ENCODE measurements around the gene GATA5.

The GATA5 gene

DNA sequence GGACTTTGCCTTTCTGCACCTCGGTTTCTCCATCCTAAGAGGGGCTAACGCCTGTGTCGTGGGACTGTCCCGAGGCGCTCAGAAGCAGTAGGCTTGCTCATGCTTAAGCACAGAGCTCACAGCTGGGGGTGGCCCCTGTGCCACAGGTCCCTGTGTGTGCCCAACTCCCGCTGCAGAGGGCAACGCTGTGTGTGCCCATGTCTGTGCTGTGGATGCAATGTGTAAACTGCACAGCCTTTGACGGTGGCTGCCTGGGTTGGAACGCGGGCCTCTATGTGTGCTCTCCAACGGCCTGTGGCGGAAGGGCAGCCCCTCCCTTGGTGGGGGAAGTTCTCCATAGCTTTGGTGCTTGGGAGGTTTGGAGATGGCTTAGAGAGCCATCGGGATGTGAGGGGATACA is 10.7 kb upstream of the GATA5 start:
- DNase-seq = no peak

DNA sequence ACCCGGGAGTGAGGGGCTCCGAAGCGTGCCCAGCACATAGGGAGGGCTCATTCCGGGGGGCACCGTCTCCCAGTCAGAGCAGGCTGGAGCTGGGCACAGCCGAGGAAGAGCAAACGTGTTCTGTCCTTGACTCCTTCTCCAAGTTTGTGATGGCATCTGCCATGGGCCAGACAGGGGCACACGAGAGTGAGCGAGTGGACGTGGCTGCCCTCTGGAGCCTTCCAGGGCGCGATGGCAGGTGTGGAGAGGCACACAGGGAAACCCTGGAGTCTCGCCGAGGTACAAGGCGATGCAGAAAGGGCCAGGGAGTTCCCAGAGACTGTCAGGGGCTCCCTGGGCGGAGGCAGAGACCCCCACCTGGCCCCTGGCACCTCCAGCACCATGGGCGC is 9.9 kb upstream of the GATA5 start:
- DNase-seq = no peak

DNA sequence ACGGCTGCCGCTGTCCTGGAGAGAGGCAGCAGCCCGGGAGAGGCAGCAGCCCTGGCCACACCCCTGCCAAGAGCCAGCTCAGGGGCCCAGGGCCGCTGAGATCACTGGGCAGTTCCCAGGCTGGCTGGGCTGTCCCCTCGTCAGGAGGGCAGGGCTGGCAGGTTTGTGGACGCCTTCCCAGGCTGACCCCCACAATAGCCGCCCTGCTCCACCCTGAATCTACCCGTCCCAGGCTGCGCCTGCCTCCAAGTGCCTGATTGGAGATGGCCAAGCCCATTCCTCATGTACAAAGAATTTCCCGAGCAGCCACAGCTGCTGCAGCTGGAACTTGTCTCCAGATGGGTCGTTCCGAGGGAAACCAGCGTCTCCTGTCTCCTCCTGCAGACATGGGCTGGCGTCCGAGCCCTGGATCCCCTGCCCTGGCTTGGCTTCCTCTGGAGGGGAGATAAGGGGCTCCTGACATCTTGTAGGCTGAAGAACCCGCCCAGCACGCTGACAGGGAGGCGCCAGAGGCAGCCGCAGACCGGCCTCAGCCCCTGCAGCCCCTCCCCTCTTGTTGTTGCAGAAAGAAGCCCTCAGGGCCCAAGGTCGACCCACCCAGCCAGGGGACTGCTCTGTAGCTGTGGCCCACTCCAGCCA is 9.4 kb upstream of the GATA5 start:
- no peak for DNase-seq

DNA sequence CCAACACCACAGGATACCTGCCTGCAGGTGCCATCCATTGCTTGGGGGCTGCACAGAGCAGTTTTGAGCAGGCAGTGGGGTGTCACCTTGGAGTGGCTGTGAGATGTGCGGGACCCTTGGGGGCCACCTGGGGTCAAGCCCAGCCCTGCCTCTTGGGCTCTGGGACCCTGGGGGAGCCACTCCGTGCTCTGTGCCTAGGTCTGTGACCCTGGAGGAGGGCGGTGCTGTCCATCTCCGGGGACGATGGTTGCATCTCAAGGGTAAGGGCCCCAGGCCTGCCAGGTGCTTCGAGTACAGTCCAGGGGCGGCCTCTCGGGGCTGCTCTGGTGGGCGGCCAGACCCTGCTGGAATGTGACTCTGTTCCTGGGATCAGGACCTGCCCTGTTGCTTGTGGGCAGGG is 8.7 kb upstream of the GATA5 start:
- DNase-seq = no peak

DNA sequence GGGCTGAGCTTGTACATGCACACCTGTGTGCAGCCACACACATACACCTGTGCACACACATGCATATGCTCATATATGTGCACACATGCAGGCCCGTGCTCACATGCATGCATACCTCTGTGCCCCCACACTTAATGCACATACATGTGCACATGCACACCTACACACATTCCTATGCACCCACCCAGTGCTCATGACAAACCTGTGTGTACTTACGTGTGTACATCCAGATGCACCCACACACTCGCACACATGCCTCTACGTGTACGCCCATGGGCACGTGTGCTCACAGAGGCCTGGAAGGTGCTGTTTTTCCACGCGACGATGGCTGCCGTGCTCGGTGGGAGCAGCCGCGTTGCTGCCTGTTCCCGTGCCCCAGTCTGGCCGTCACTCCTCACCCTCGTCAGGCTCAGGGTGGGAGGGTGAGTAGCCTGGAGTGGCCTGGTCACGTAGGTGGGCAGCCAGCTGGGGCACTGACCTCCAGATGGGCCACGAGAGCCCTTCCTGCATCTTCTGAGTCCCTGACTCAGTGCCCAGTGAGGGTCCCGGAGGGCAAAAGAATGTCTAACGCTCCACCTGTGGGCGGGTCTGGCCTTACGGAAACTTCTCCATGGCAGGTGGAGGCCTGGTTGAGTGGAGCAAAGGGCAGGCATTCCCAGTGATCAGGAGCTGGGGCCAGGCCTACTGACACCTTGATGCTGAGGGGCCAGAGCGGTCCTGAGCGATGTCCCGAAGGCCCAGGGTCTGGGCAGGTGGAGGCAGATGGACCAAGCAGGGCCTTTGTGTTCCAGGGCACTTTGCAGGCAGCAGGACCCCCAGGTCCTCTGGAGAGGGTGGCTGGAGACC is 8.0 kb upstream of the GATA5 start:
- no peak for DNase-seq

DNA sequence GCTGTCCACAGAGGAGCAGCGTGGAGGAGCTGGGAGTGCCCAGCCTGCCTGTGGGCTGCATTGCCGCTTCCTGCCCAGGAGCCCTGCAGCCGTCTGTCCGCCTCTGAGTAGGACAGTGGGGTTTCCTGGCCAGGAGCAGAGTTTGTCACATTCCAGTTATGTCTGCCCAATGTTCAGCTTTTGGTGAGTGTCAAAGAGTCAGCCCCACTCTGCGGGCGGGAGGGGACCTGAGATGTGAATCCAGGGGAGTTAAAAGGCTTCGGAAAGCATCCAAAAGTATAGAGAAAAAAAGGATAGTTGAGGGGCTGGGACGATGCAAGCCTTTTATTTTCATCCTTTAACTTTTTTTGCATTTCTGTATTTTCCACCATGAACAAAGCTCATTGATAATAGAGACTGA is 7.2 kb upstream of the GATA5 start:
- no peak for DNase-seq

DNA sequence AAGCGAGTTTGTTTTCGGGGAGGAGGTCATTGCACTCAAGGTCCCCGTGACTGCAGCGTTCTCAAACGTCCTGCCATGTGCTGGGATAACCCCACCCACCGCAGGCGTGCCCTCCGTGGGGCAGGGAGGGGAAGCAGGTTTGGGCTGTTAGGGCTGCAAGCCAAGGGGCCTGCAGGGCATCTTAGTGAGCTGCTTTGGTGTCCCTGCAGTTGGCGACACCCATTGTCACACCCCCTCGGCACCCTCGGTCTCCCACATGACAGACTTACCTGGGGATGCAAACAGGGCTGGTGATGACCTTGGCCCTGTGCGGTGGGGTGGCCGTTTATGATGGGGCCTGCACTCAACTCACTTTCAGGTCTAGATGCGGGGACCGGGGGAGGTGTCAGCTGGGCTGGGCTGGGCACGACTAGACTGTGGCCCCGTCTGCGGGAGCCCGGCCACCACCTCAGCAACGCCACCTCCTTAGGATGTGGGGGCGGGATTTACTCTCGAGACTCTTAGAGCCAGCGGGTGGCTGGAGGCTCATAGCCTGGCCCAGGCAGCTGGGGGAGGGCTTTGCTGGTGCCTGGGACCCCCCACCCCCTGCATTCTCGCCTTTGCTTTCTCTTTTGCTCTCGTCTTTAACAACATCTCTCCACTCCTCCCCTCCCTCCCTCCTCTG is 6.5 kb upstream of the GATA5 start:
- DNase-seq = no peak

DNA sequence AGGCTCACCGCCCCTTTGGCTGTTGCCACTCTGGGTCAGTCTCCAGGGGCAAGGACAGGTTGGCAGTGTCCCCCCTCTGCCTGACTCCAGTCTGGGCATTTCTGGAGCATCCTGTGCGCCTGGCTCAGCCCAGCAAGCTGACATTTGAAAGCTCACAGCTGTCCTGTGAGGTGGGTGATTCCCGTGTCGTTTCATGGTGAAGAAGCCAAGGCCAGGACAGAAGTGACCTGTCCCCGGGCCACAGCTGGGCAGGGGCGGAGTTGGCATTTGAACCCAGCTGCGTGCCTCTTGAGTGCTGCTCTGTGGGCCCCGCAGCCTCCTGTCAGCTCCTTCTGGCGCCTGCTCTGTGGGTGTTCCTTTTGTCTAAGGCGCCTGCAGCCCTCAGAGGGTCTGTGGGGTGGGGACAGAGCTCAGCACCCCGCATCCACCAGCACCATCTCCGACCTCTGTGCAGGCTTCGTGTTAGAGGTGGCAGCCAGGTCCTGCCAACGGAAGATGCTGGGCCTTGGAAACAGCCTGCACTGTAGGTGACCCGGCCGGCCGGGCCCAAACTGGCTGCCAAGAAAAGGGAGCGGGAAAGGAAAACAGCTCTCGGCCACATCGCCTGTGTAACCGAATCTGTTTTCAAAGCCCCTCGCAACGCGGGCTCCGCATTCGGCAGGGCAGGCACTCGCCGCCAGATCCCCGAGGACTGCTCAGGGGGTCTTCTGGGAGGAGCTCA is 5.8 kb upstream of the GATA5 start:
- no peak for DNase-seq

DNA sequence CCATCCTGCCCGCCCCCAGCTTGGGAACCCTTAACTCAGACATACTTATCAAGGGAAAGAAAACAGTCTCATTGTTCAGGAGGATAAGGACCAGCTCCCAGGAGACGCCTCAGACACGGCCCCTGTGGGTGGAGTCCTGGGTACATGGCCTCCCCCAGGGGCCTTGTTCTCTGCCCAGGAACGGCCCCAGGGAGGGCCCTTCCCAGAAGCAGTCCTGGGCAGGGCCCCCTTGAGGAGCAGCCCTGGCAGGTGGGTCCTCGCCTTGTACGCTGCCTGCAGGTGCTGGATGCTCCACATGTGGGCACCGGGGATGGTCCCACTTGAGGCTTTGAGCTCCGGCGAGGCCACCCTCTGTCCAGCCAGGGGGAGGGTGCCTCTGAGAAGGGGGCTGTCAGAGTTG is 4.5 kb upstream of the GATA5 start:
- no peak for DNase-seq

DNA sequence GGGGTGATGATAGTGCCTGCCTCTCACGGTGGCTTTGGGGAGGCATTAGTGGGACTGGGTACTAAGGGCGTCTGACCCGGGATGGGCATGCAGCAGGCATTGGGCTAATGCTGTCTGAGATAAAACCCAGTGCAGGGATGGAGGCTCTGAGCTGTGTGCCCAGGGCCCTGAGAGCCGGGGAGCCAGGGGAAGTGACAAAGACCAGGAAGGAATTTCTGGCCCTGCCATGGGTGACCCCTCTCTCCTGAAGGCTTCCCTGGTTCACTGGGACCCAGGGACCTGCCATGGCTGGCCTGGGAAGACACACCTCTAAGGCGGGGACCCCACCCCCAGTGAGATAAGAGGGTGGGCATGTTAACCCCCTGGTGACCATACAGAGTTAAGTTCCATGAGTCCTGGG is 3.9 kb upstream of the GATA5 start:
- DNase-seq = no peak

DNA sequence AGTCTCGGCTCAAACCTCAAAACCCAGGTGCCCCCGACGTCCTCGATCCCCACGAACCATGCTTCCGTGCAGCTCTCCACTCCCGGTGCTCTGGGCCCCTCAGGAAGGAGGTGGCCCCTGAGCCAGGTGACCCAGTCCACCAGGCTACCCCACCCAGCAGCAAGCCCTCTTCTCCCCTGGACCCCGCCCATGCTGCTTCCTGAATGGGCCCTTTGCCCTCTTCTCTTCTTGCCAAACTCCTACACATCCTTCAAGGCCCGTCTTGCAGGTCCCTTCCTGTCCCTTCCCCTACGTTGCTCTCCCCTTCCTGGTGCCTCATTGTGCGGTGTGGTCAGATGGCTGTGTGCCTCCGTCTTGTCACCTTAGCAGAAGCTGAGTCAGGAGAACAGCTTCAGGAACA is 3.4 kb upstream of the GATA5 start:
- DNase-seq = no peak

DNA sequence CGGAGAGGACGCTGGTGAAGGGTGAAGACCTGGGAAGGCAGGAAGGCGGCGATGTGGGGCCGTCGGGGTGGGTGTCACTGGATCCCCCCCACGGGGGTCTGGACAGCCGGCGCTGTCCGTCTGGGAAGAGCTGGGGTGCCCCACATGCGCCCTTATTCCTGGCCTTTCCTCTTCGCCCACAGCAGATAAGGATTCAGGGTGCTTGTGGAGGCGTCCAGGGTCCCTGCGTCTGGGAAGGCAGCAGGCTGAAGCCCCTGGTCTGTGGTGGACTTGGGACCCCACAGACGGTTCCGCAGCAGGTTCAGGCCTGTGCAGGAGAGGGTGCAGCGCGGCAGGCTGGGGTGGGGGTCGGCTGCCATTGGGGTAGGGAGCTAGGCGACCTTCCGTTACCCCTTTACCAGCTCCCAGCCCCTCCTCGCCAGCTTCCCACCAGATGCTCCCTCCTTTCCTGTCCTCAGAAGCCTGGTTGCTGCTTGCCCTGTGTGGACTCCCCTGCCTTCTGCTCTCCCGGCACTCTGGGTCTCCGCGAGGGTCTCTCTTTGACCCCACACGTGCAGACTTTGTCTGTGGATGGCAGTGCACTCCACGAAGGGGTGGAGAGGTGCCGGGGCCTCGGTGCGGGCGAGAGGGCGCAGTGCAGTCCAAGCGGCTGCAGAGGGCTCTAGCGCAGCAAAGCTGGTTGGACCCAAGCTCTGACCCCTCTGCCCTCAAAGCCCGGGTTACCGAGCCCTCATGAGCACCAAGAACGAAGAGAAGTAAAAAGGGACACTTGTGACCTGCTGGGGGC is 2.1 kb upstream of the GATA5 start:
- no peak for DNase-seq

DNA sequence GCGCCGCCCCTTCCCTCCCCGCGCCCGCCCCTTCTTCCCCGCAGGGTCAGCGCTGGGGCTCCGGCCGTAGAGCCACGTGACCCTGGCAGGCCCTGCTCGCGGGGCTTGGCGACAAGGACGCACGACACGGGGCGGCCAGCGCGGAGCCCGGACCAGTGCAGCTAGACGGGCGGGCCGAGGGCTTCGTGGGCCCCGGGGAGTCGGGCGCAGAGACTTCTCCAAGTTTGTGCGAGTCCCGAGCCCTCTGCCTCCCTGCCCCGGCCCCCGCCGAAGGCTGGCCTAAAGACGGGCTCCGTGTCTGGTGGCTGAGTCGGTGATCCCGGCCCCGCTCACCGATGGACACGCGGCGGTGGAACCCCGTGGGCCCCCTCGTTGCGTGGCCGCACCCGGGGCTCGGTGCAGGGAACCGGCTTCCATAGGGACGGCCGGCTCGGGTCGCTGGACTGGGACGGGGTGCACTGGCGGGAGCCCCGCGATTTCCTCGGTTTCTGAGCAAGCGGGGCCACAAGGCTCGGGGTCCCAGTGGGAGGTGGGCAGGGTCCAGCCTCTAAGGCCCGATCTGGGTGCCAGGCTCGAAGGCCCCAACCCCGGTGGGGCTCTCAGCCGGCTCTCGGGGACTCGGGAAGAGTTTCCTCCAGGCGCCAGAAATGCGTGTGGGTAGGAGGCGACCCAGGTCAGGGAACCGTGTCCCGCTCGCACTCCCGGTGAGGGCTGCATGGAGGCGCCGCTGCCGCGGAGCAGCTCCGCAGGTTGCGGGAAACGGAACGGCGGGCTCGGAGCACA is 452 bp upstream of the GATA5 start:
- no peak for DNase-seq

DNA sequence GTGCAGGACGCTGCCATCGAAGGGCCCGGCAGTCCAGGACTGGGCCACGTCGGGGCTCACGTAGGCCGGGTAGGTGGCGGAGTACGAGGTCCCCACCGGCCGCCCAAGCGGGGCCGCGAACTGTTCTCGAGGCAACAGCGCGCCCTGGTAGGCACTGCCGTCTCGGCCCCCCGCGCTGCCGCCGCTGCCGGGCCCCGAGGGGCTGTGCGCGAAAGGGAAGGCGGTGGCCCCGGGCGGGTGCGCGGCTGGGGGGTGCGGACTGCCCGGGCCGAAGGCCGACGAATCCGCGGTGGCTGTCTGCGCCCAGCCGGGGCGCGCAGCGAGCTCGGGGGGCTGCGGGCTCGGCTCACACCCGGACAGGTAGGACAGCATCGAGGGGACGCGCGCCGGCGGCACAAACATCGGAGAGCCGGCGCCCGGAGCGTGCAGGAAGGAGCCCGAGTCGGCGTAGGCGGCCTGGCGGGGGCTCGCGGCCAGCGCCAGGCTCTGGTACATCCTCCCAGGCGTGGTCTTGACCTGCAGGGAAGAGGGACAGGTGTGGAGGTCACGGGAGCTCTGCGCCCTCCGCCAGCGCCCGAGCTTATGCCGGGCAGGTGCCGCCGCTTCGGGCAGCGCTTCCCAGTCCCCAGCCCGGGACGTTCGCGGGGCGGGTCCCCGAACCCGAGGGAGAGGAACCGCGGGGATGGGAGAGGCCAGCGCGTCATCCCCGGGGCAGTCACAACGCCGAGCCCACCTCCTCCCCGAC is 596 bp downstream of the GATA5 start:
- no peak for DNase-seq

DNA sequence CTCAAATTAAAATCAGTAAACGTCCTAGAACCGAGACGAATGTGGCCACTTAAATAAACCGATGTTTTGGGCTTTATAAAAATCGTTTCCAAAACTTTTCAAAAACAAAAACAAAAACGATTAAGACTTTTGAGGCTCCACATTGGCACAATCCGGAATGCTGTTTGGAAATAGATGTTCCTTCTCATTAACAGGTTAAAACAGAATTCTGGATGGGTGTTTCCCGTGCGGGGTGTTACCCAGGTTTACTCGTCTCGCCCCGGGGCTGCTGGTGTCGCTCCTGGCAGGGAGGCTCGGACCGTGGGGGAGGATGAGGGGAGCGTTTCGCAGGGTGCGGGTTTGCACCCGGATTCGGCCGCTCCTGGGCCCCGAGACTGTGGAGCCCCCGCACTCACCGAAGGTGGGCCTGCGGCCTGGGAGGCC is 1.2 kb downstream of the GATA5 start:
- DNase-seq = no peak

DNA sequence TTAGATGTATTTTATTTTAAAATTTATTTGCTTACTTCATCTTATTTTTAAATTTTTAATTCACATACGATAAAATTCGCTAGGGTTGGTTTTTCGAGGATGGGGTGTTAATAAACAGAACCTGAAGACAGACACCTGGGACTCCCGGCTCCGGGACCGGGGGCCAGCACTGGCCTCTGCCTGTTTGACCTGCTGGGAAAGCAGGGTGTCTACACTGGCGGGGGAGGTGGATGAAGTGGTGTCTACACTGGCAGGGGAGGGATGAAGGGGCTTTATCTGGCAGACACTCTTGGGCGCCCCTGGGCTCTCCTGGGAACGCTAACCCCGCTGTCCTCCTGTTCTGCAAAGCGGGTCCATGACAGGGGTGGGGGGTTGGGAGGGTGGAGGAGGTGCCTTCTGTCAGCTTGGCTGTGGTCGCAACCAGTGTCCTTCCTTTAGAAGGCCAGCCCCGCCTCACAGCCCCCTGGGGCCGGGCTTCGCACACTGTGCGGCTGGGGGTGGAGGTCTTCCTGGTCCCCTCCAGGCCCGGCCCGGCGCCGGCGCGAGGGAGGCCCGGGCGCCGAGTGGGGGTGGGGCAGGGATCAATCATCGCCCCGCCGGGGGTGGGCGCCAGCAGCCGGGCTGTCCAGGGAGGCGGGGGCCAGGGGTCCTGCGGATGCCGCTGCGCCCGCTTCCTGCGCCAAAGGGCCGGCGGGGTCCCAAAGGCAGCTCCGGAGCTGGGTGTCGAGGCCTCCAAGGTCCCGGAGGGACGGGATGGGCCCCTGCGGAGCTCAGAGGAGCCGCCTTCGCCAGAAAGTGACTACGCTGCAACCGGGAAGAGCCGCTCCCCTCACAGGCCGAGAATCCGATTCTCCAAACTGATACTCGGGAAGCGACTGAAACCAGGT is 1.8 kb downstream of the GATA5 start:
- DNase-seq = no peak

DNA sequence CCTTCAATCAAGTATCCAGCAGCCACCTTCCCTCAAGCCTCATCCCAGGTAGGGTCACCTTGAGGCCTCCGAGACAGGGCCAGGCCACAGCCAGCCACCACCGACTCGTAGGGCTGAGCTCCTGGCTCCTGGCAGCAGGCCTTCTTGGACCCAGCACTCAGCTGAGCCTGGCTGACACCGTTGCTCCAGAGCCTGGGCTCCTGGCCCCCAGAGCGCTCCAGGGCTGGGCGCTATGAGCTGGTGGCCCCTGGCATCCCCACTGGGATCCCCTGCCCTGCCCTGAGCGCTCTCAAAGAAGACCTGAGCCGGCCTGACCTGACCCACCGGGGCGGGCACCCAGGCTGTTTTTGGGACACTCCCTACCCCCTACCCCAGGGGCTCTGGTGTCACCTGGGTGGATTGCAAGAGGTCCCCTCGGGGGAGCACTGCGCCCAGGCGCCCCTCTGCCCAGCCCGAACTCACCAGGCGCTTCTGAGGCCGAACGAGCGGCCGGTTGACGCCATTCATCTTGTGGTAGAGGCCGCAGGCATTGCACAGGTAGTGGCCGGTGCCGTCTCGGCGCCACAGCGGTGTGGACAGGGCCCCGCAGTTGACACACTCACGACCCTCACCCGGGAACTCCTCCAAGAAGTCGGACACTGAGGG is 2.7 kb downstream of the GATA5 start:
- no peak for DNase-seq

DNA sequence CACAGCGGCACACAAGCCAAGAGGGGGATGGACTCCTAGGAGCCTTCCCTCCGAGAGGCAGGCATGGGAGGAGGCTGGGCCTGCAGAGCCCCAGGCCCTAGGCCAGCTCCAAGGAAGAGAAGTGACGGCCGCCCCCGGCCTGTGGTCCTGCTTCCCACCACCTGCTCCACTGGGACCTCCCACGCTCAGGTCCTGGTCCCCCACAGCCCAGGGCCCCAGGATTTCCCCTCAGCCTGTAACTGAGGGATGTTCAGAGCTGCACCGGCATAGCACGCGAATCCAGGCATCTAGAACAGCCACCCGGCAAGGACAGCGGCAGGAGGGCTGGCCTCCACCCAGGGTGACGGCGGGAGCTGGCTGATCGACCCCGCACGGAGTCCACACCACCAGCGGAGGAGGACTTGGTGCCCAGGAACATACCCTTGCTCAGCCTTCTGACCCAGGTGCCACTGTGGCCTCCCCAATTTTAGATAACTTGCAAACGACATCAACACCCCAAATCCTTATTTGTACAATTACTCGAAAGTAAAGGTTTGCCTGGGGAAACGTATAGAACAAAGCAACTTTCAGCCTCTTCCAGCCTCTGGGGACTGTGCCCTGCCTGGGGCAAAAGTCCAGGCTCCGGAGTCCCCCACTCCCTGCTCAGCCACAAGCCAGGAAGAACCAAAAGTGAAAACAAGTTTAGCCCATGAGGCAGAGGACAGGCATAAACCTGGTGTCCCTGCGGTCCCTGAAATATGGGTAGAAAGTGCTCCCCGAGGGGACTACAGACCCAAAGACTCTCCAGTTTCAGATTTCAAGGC is 3.5 kb downstream of the GATA5 start:
- DNase-seq = no peak

DNA sequence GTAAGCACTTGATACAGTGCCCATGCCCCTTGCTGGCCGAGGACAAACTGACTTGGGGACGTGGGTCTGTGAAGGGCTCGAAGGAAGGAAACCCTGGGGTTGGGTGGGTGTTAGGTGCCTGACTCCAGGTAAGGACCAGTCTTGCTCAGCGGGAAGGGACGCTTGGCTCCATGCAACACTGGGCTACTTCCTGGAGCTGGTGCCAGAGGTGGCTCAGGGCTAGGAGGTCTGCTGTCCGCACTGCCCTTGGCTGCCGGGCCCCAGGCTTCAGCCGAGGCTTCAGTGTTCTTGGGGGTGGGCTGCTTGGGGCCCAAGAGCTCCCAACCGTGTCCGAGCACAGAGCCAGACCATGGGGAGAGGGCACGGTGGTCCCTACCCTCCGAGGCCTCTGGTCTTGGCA is 5.3 kb downstream of the GATA5 start:
- DNase-seq = no peak
